Skin of body (tissue), 2 donors: Measurements from ENCODE around the gene SLF2. TPM values are rescaled to one million over a fixed set of nuclear protein-coding genes. Genes with fewer than 3 reads are reported as not detected.

Experiments
- DNase-seq: peaks from one replicate; lab custom pipeline; 2025; lab: John Stamatoyannopoulos, UW
- total RNA-seq: library from RNA; depleted of rRNA; stranded (reverse); fragments of >200 nt; gene quantifications from one replicate; pipeline ENCODE4 v1.2.3, GENCODE V29; 2014

The SLF2 gene
- total RNA-seq, 1 donor from 2014 or later = 37.9 TPM

GRCh38 chr10:100901051-100901450 is 11.7 kb upstream of the SLF2 start:
- no peak for DNase-seq

- no peak for DNase-seq
These were observed 10.1 kb upstream of the SLF2 start for GRCh38 chr10:100902622-100903021.

GRCh38 chr10:100904917-100905316 is 7.8 kb upstream of the SLF2 start:
- no peak for DNase-seq

GRCh38 chr10:100907175-100907574 is 5.6 kb upstream of the SLF2 start:
- DNase-seq = no peak

GRCh38 chr10:100907773-100908363 is 4.9 kb upstream of the SLF2 start:
- no peak for DNase-seq

- DNase-seq = no peak
These were observed 4.4 kb upstream of the SLF2 start for GRCh38 chr10:100908378-100908777.

GRCh38 chr10:100909501-100910263 is 3.1 kb upstream of the SLF2 start:
- DNase-seq = no peak

- no peak for DNase-seq
These were observed 1.3 kb upstream of the SLF2 start for GRCh38 chr10:100911472-100911871.

GRCh38 chr10:100912013-100912604 is 654 bp upstream of the SLF2 start:
- no peak for DNase-seq

GRCh38 chr10:100913470-100913865 is 705 bp downstream of the SLF2 start:
- DNase-seq = no peak

- DNase-seq = no peak
These were observed 4.3 kb downstream of the SLF2 start for GRCh38 chr10:100917071-100917470.

GRCh38 chr10:100923580-100923979 is 10.8 kb downstream of the SLF2 start:
- DNase-seq = no peak

- no peak for DNase-seq
These were observed 14.5 kb downstream of the SLF2 start for GRCh38 chr10:100927266-100927665.

GRCh38 chr10:100928039-100928438 is 15.3 kb downstream of the SLF2 start:
- DNase-seq = no peak

GRCh38 chr10:100930368-100930767 is 17.6 kb downstream of the SLF2 start:
- no peak for DNase-seq

GRCh38 chr10:100934084-100934659 is 21.4 kb downstream of the SLF2 start:
- no peak for DNase-seq

- DNase-seq = no peak
These were observed 27.1 kb downstream of the SLF2 start for GRCh38 chr10:100939763-100940344.

- no peak for DNase-seq
These were observed 29.5 kb downstream of the SLF2 start for GRCh38 chr10:100942229-100942628.

- no peak for DNase-seq
These were observed 30.7 kb downstream of the SLF2 start for GRCh38 chr10:100943508-100943907.

GRCh38 chr10:100945754-100946153 is 33.0 kb downstream of the SLF2 start:
- DNase-seq = no peak

GRCh38 chr10:100948916-100949315 is 36.2 kb downstream of the SLF2 start:
- no peak for DNase-seq

GRCh38 chr10:100960251-100960650 is 47.5 kb downstream of the SLF2 start:
- no peak for DNase-seq
